Prostate gland (tissue), 2 donors: ENCODE data around the gene TMEM242.

Experiments used
- POLR2A ChIP-seq: fragments of 450-650 bp; IDR thresholded peaks from one replicate; pipeline ENCODE4 v1.6.1; 2016; ENCODE audit warnings: antibody characterized with exemption, mild to moderate bottlenecking
- POLR2AphosphoS5 ChIP-seq: sonication (generic); formaldehyde crosslinking; IDR thresholded peaks from one replicate; pipeline ENCODE4 v1.6.1; 2017; ENCODE audit warnings: antibody characterized with exemption
- TF ChIP-seq, protein P1 (sequence below), 4 experiments: fragments of 200-600 bp in 2 of 4; fragments of 450-650 bp in 2 of 4; sonication (generic) in 2 of 4; IDR thresholded peaks; 1 replicate in 3 of 4; 2 replicates in 1 of 4; pipeline ENCODE4 v1.5.1; 2016 to 2019; ENCODE audit warnings: antibody characterized with exemption in 4 of 4, mild to moderate bottlenecking in 2 of 4, moderate library complexity in 2 of 4

GRCh38 chr6:157264701-157265100 lies 58.6 kb downstream of the TMEM242 start:
- TF ChIP-seq, protein P1, sequence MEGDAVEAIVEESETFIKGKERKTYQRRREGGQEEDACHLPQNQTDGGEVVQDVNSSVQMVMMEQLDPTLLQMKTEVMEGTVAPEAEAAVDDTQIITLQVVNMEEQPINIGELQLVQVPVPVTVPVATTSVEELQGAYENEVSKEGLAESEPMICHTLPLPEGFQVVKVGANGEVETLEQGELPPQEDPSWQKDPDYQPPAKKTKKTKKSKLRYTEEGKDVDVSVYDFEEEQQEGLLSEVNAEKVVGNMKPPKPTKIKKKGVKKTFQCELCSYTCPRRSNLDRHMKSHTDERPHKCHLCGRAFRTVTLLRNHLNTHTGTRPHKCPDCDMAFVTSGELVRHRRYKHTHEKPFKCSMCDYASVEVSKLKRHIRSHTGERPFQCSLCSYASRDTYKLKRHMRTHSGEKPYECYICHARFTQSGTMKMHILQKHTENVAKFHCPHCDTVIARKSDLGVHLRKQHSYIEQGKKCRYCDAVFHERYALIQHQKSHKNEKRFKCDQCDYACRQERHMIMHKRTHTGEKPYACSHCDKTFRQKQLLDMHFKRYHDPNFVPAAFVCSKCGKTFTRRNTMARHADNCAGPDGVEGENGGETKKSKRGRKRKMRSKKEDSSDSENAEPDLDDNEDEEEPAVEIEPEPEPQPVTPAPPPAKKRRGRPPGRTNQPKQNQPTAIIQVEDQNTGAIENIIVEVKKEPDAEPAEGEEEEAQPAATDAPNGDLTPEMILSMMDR (IDR thresholded peaks at IDR 0.05), result no peak
- TF ChIP-seq POLR2A (no peak), POLR2AphosphoS5 (peak; percentile 81)
